ENCODE data around the gene AP1AR.

The AP1AR gene

DNA sequence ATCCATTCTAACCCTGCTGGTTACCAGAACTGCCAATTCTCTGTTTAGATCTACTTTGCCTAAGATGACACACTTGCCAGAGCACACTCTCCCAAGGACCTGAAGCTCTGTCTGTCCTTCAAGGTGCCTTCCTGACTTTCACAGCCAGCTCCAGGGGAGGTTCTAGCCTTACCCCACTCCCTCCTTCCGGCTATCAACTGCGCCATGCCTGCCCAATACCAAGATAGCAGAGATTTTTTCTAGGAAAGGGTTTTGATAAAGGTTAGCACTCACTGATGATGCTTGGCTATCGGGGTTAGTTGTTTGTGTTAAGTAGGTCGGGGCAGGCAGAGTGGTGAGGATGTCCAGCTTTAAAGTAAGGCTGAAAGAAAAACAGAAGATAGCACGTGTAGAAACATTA lies 79.9 kb downstream of the AP1AR start:
- H3K4me1 ChIP-seq, result peaks cover 7% of the 10 kb centered on the region
- no peaks in the 10 kb centered on the region for H4K20me1 ChIP-seq
- no peak overlapping the region for H3K9ac ChIP-seq
- no peaks in the 10 kb centered on the region for H3K36me3 ChIP-seq
- H3K27me3 ChIP-seq, result no peaks in the 10 kb centered on the region
- H3K4me2 ChIP-seq, result no peak overlapping the region
- no peak for TF ChIP-seq Cebpa-rat (IDR thresholded peaks at IDR 0.05)
- no peak overlapping the region for H3K4me3 ChIP-seq
- H3K9me3 ChIP-seq, result no peaks in the 10 kb centered on the region
- H3K27ac ChIP-seq, result no peak overlapping the region

GRCh38 chr4:112312610-112313239 lies 81.1 kb downstream of the AP1AR start:
- Histone ChIP-seq H3K36me3 (no peaks in the 10 kb centered on the region), H3K4me2 (no peak overlapping the region), H3K9me3 (no peaks in the 10 kb centered on the region), H3K9ac (no peak overlapping the region), H4K20me1 (no peaks in the 10 kb centered on the region), H3K4me3 (no peak overlapping the region), H3K27me3 (no peaks in the 10 kb centered on the region), H3K4me1 (peaks cover 7% of the 10 kb centered on the region), H3K27ac (no peak overlapping the region)
- no peak for TF ChIP-seq Cebpa-rat (IDR thresholded peaks at IDR 0.05)

GRCh38 chr4:112315446-112315845 lies 83.9 kb downstream of the AP1AR start:
- Histone ChIP-seq H3K4me1 (peaks cover 7% of the 10 kb centered on the region), H3K27me3 (no peaks in the 10 kb centered on the region), H3K4me2 (no peak overlapping the region), H3K36me3 (no peaks in the 10 kb centered on the region), H4K20me1 (no peaks in the 10 kb centered on the region), H3K9ac (no peak overlapping the region), H3K9me3 (no peaks in the 10 kb centered on the region), H3K27ac (no peak overlapping the region), H3K4me3 (no peak overlapping the region)
- no peak for TF ChIP-seq Cebpa-rat (IDR thresholded peaks at IDR 0.05)

- no peak for TF ChIP-seq Cebpa-rat (IDR thresholded peaks at IDR 0.05)
- Histone ChIP-seq H4K20me1 (no peaks in the 10 kb centered on the region), H3K4me1 (peaks cover 7% of the 10 kb centered on the region), H3K27me3 (no peaks in the 10 kb centered on the region), H3K27ac (no peak overlapping the region), H3K9ac (no peak overlapping the region), H3K36me3 (no peaks in the 10 kb centered on the region), H3K4me2 (no peak overlapping the region), H3K4me3 (no peak overlapping the region), H3K9me3 (no peaks in the 10 kb centered on the region)
Measured at GRCh38 chr4:112316360-112316759, 84.8 kb downstream of the AP1AR start.

- Histone ChIP-seq H3K36me3 (no peaks in the 10 kb centered on the region), H3K4me3 (no peak overlapping the region), H3K27me3 (no peaks in the 10 kb centered on the region), H3K9me3 (no peaks in the 10 kb centered on the region), H3K27ac (no peak overlapping the region), H3K9ac (no peak overlapping the region), H4K20me1 (no peaks in the 10 kb centered on the region), H3K4me2 (no peak overlapping the region), H3K4me1 (no peaks in the 10 kb centered on the region)
- TF ChIP-seq Cebpa-rat (IDR thresholded peaks at IDR 0.05), result no peak
Measured at GRCh38 chr4:112318239-112319142, 86.9 kb downstream of the AP1AR start.

Data from BLaER1 (cell line).